ENCODE measurements around the gene GPR35.
"Not testable (repeated sequence)": the region's sequence is repeated elsewhere in the genome, so short reads cannot be mapped to it uniquely, and the experiment has no call there.

GPR35 gene

DNA sequence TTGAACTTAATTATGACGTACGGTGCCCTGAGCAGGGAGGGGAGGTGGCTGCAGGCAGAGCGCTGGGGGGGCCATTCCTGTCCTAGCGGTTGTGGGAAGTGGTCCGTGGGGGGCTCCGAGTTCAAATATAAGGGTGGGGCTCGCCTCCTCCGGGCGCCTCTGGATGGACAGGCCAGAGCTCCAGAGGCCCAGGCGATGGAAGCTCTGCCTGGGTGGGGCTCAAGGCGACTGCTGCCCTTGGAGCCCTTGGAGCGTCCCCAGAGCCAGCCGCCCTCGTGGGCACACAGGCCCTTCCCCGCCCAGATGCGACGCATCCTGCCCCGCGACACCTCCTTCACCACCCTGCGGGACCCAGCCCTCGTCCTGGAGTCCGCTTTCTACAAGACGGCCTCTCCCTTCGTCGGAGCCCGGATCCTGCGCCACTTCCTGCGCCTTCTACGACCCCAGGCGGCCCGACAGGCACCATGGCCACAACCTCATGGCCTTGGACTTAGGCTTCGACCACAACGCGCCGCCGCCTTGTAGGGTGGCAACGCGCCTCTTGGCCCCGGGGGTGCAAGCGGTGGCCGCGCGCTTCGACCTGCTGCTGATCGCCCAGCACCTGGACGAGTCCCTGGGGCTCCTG is 46.9 kb downstream of the GPR35 start:
- no peak overlapping the region for H3K4me3 ChIP-seq (ENCODE audit: low read depth, low read length)
- no peaks in the 10 kb centered on the region for H3K79me2 ChIP-seq (ENCODE audit: control insufficient read depth, insufficient read depth, low read length, unreplicated experiment)

GRCh38 chr2:240672701-240673190 is 47.5 kb downstream of the GPR35 start:
- H3K27ac ChIP-seq (ENCODE audit: low read depth, low read length) = no peak overlapping the region
- H2AFZ ChIP-seq (ENCODE audit: low read length, unreplicated experiment) = no peak overlapping the region
- H3K36me3 ChIP-seq (ENCODE audit: insufficient read depth, low read length) = no peaks in the 10 kb centered on the region
- no peaks in the 10 kb centered on the region for H3K79me2 ChIP-seq (ENCODE audit: control insufficient read depth, insufficient read depth, low read length, unreplicated experiment)
- H3K4me1 ChIP-seq (ENCODE audit: control insufficient read depth, insufficient read depth, low read length, unreplicated experiment) = no peaks in the 10 kb centered on the region
- no peak overlapping the region for H3K4me3 ChIP-seq (ENCODE audit: low read depth, low read length)
- H3K27me3 ChIP-seq (ENCODE audit: insufficient read depth, low read length) = peaks cover 61% of the 10 kb centered on the region

More for the DNA sequence above, 46.9 kb downstream of the GPR35 start:
- Histone ChIP-seq H3K4me1 (ENCODE audit: control insufficient read depth, insufficient read depth, low read length, unreplicated experiment) (no peaks in the 10 kb centered on the region), H2AFZ (ENCODE audit: low read length, unreplicated experiment) (no peak overlapping the region), H3K36me3 (ENCODE audit: insufficient read depth, low read length) (no peaks in the 10 kb centered on the region), H3K27ac (ENCODE audit: low read depth, low read length) (no peak overlapping the region), H3K27me3 (ENCODE audit: insufficient read depth, low read length) (peaks cover 67% of the 10 kb centered on the region)

- not testable (repeated sequence) for H3K4me1 ChIP-seq (ENCODE audit: control insufficient read depth, insufficient read depth, low read length, unreplicated experiment); H3K36me3 ChIP-seq (ENCODE audit: insufficient read depth, low read length); H3K4me3 ChIP-seq (ENCODE audit: low read depth, low read length); H3K27ac ChIP-seq (ENCODE audit: low read depth, low read length); H2AFZ ChIP-seq (ENCODE audit: low read length, unreplicated experiment); H3K79me2 ChIP-seq (ENCODE audit: control insufficient read depth, insufficient read depth, low read length, unreplicated experiment)
- H3K27me3 ChIP-seq (ENCODE audit: insufficient read depth, low read length) = peaks cover 44% of the 10 kb centered on the region
Observed at GRCh38 chr2:240674461-240675184, 49.3 kb downstream of the GPR35 start.

GRCh38 chr2:240675345-240675744 is 50.1 kb downstream of the GPR35 start:
- not testable (repeated sequence) for H2AFZ ChIP-seq (ENCODE audit: low read length, unreplicated experiment); H3K27ac ChIP-seq (ENCODE audit: low read depth, low read length); H3K79me2 ChIP-seq (ENCODE audit: control insufficient read depth, insufficient read depth, low read length, unreplicated experiment); H3K36me3 ChIP-seq (ENCODE audit: insufficient read depth, low read length); H3K4me1 ChIP-seq (ENCODE audit: control insufficient read depth, insufficient read depth, low read length, unreplicated experiment); H3K4me3 ChIP-seq (ENCODE audit: low read depth, low read length)
- peaks cover 37% of the 10 kb centered on the region for H3K27me3 ChIP-seq (ENCODE audit: insufficient read depth, low read length)

DNA sequence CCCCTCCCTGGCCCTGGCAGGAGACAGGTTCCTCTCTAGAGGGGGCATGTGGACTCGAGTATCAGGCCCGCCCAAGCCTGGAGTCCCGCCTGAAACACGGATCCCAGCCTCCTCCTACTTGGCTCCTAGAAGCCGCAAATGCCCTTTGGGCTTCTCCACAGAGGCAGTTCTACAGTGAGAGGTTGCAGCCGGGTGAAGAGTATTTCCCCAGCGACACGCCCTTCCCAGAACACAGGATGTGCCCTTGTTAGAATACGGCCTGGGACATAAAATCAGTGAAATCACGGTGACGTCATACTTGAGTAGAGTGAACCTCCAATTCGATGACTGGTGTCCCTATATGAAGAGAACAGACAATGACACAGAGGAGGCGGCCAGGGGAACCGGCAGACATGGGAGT is 52.8 kb downstream of the GPR35 start:
- H3K36me3 ChIP-seq (ENCODE audit: insufficient read depth, low read length); H2AFZ ChIP-seq (ENCODE audit: low read length, unreplicated experiment); H3K4me3 ChIP-seq (ENCODE audit: low read depth, low read length); H3K27ac ChIP-seq (ENCODE audit: low read depth, low read length); H3K79me2 ChIP-seq (ENCODE audit: control insufficient read depth, insufficient read depth, low read length, unreplicated experiment); H3K4me1 ChIP-seq (ENCODE audit: control insufficient read depth, insufficient read depth, low read length, unreplicated experiment): not testable (repeated sequence)
- peaks cover 14% of the 10 kb centered on the region; the same call in 1 of the 2 replicates for H3K27me3 ChIP-seq (ENCODE audit: insufficient read depth, low read length)

GRCh38 chr2:240678909-240679308 is 53.6 kb downstream of the GPR35 start:
- not testable (repeated sequence) for H2AFZ ChIP-seq (ENCODE audit: low read length, unreplicated experiment); H3K79me2 ChIP-seq (ENCODE audit: control insufficient read depth, insufficient read depth, low read length, unreplicated experiment); H3K4me1 ChIP-seq (ENCODE audit: control insufficient read depth, insufficient read depth, low read length, unreplicated experiment); H3K36me3 ChIP-seq (ENCODE audit: insufficient read depth, low read length); H3K27ac ChIP-seq (ENCODE audit: low read depth, low read length); H3K27me3 ChIP-seq (ENCODE audit: insufficient read depth, low read length); H3K4me3 ChIP-seq (ENCODE audit: low read depth, low read length)

- H3K27me3 ChIP-seq (ENCODE audit: insufficient read depth, low read length) = not testable (repeated sequence)
Observed at GRCh38 chr2:240680185-240680584, 54.9 kb downstream of the GPR35 start.

More at GRCh38 chr2:240680185-240680584, 54.9 kb downstream of the GPR35 start:
- not testable (repeated sequence) for H3K4me1 ChIP-seq (ENCODE audit: control insufficient read depth, insufficient read depth, low read length, unreplicated experiment); H2AFZ ChIP-seq (ENCODE audit: low read length, unreplicated experiment); H3K79me2 ChIP-seq (ENCODE audit: control insufficient read depth, insufficient read depth, low read length, unreplicated experiment); H3K36me3 ChIP-seq (ENCODE audit: insufficient read depth, low read length); H3K27ac ChIP-seq (ENCODE audit: low read depth, low read length); H3K4me3 ChIP-seq (ENCODE audit: low read depth, low read length)
